NCI-H1694 (cell line): ENCODE data around the gene HNRNPK.

Experiments
- DNase-seq: peaks from one replicate; lab custom pipeline; 2025; lab: John Stamatoyannopoulos, UW

HNRNPK gene

GRCh38 chr9:83979812-83980394 is at the start of gene HNRNPK:
HNRNPK (minus strand) TSS chr9:83980215; CDS start chr9:83978252, 1,963 bp downstream.
- DNase-seq, result peak; percentile 83

GRCh38 chr9:84027201-84027600 is 47.2 kb upstream of the HNRNPK start:
- DNase-seq, result no peak

- DNase-seq, result no peak
Observed at GRCh38 chr9:84024041-84024575, 44.1 kb upstream of the HNRNPK start.

GRCh38 chr9:84007662-84008061 is 27.6 kb upstream of the HNRNPK start:
- DNase-seq, result no peak

GRCh38 chr9:84003246-84003645 is 23.2 kb upstream of the HNRNPK start:
- no peak for DNase-seq

GRCh38 chr9:84002344-84002743 is 22.3 kb upstream of the HNRNPK start:
- DNase-seq, result no peak

GRCh38 chr9:84001621-84002020 is 21.6 kb upstream of the HNRNPK start:
- no peak for DNase-seq

- no peak for DNase-seq
Observed at GRCh38 chr9:84000186-84000585, 20.2 kb upstream of the HNRNPK start.

GRCh38 chr9:83999141-83999918 is 19.3 kb upstream of the HNRNPK start:
- DNase-seq, result no peak

- no peak for DNase-seq
Observed at GRCh38 chr9:83996126-83996525, 16.1 kb upstream of the HNRNPK start.

- no peak for DNase-seq
Observed at GRCh38 chr9:83992901-83993300, 12.9 kb upstream of the HNRNPK start.

GRCh38 chr9:83992407-83992806 is 12.4 kb upstream of the HNRNPK start:
- DNase-seq, result no peak

GRCh38 chr9:83991355-83991754 is 11.3 kb upstream of the HNRNPK start:
- DNase-seq, result no peak

- no peak for DNase-seq
Observed at GRCh38 chr9:83988411-83988810, 8.4 kb upstream of the HNRNPK start.

- no peak for DNase-seq
Observed at GRCh38 chr9:83987402-83987791, 7.4 kb upstream of the HNRNPK start.

GRCh38 chr9:83986765-83987401 is 6.9 kb upstream of the HNRNPK start:
- no peak for DNase-seq

GRCh38 chr9:83986195-83986594 is 6.2 kb upstream of the HNRNPK start:
- DNase-seq, result no peak

GRCh38 chr9:83981126-83981871 is 1.3 kb upstream of the HNRNPK start:
- DNase-seq, result peak; percentile 39

- DNase-seq, result peak; percentile 96
Observed at GRCh38 chr9:83980395-83981125, 545 bp upstream of the HNRNPK start, which contains the start of gene RMI1. RMI1 (plus strand) TSS chr9:83980805; CDS start chr9:84000987, 20,182 bp downstream.

GRCh38 chr9:83978992-83979811 is 813 bp downstream of the HNRNPK start:
- DNase-seq, result no peak

- DNase-seq, result no peak
Observed at GRCh38 chr9:83977196-83977595, 2.8 kb downstream of the HNRNPK start.
